ENCODE results near the gene L2HGDH.

GRCh38 chr14:50270932-50271331, 41.1 kb downstream of the L2HGDH start:
- TF ChIP-seq POLR2A (IDR thresholded peaks at IDR 0.05), result no peak
- TF ChIP-seq, protein P1, sequence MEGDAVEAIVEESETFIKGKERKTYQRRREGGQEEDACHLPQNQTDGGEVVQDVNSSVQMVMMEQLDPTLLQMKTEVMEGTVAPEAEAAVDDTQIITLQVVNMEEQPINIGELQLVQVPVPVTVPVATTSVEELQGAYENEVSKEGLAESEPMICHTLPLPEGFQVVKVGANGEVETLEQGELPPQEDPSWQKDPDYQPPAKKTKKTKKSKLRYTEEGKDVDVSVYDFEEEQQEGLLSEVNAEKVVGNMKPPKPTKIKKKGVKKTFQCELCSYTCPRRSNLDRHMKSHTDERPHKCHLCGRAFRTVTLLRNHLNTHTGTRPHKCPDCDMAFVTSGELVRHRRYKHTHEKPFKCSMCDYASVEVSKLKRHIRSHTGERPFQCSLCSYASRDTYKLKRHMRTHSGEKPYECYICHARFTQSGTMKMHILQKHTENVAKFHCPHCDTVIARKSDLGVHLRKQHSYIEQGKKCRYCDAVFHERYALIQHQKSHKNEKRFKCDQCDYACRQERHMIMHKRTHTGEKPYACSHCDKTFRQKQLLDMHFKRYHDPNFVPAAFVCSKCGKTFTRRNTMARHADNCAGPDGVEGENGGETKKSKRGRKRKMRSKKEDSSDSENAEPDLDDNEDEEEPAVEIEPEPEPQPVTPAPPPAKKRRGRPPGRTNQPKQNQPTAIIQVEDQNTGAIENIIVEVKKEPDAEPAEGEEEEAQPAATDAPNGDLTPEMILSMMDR (IDR thresholded peaks at IDR 0.05), result no peak

All from stomach (tissue), 4 donors.